GM19240 (cell line): ENCODE results near the gene HSF5.

ENCODE experiments used
- DNase-seq: peaks from one replicate; pipeline ENCODE4 v3.0.0; 2011; ENCODE audit warnings: low spot score; ENCODE audit not compliant: insufficient read length

Gene HSF5

GRCh38 chr17:58387834-58388233, 100.4 kb downstream of the HSF5 start:
- no peak for DNase-seq

- no peak for DNase-seq
Measured at GRCh38 chr17:58386708-58387107, 101.5 kb downstream of the HSF5 start.

- DNase-seq: no peak
Measured at GRCh38 chr17:58385359-58385899, 102.8 kb downstream of the HSF5 start.

- no peak for DNase-seq
Measured at GRCh38 chr17:58384897-58385296, 103.3 kb downstream of the HSF5 start.

GRCh38 chr17:58383892-58384462, 104.2 kb downstream of the HSF5 start:
- no peak for DNase-seq

GRCh38 chr17:58382872-58383242, 105.4 kb downstream of the HSF5 start:
- DNase-seq: no peak

- peak; percentile 38 for DNase-seq
Measured at GRCh38 chr17:58382108-58382871, 105.9 kb downstream of the HSF5 start.

- DNase-seq: no peak
Measured at GRCh38 chr17:58381124-58382035, 106.8 kb downstream of the HSF5 start.

GRCh38 chr17:58380207-58381123, 107.7 kb downstream of the HSF5 start:
- DNase-seq: no peak

- DNase-seq: no peak
Measured at GRCh38 chr17:58379511-58379824, 108.7 kb downstream of the HSF5 start.

- DNase-seq: no peak
Measured at GRCh38 chr17:58378733-58379510, 109.3 kb downstream of the HSF5 start.

GRCh38 chr17:58377661-58378060, 110.5 kb downstream of the HSF5 start:
- DNase-seq: no peak

- DNase-seq: no peak
Measured at GRCh38 chr17:58377093-58377601, 111.1 kb downstream of the HSF5 start.

GRCh38 chr17:58376472-58377000, 111.7 kb downstream of the HSF5 start:
- DNase-seq: no peak

- no peak for DNase-seq
Measured at GRCh38 chr17:58375811-58376210, 112.4 kb downstream of the HSF5 start.

- no peak for DNase-seq
Measured at GRCh38 chr17:58375256-58375655, 113.0 kb downstream of the HSF5 start.

- DNase-seq: no peak
Measured at GRCh38 chr17:58373923-58374322, 114.3 kb downstream of the HSF5 start.

- no peak for DNase-seq
Measured at GRCh38 chr17:58373003-58373402, 115.2 kb downstream of the HSF5 start.

- no peak for DNase-seq
Measured at GRCh38 chr17:58371300-58371950, 116.8 kb downstream of the HSF5 start.
